Spleen (tissue), 11 donors: ENCODE data around the gene BRD1. TPM values are rescaled to one million over a fixed set of nuclear protein-coding genes. Genes with fewer than 3 reads are reported as not detected.

Experiments used
- DNase-seq: peaks from one replicate; pipeline ENCODE4 v3.0.0-alpha.2; 2020
- H3K27ac ChIP-seq, 8 donors: fragments of 200-600 bp; sonication (generic) in 7 of 8; 1 replicate in 4 of 8; 2 replicates in 4 of 8; pipeline versions ENCODE4 v1.5.0 to v1.8.0; 2016 to 2021; ENCODE audit warnings: inconsistent platforms in 4 of 8, mild to moderate bottlenecking in 4 of 8, moderate library complexity in 1 of 8
- H3K27me3 ChIP-seq, 7 donors: fragments of 200-600 bp; sonication (generic) in 6 of 7; replicated peaks in 1 of 7; 1 replicate in 4 of 7; 2 replicates in 3 of 7; pipeline versions ENCODE4 v1.5.0 to v1.8.0; 2016 to 2021; ENCODE audit warnings: inconsistent platforms in 3 of 7, mild to moderate bottlenecking in 1 of 7
- H3K36me3 ChIP-seq, 6 donors: fragments of 200-600 bp; sonication (generic) in 5 of 6; 1 replicate in 4 of 6; 2 replicates in 2 of 6; pipeline versions ENCODE4 v1.5.0 to v1.8.0; 2016 to 2021; ENCODE audit warnings: inconsistent platforms in 2 of 6
- H3K4me1 ChIP-seq, 6 donors: fragments of 200-600 bp; sonication (generic) in 5 of 6; 1 replicate in 3 of 6; 2 replicates in 3 of 6; pipeline versions ENCODE4 v1.5.0 to v1.8.0; 2016 to 2021; ENCODE audit warnings: inconsistent platforms in 3 of 6
- H3K4me3 ChIP-seq, 8 donors: fragments of 200-600 bp; sonication (generic) in 7 of 8; 1 replicate in 4 of 8; 2 replicates in 4 of 8; pipeline versions ENCODE4 v1.5.0 to v1.8.0; 2016 to 2021; ENCODE audit warnings: inconsistent platforms in 4 of 8, mild to moderate bottlenecking in 4 of 8, moderate library complexity in 2 of 8
- H3K9me3 ChIP-seq, 8 donors: fragments of 200-600 bp; sonication (generic) in 7 of 8; 1 replicate in 4 of 8; 2 replicates in 4 of 8; pipeline versions ENCODE4 v1.5.0 to v1.8.0; 2016 to 2021; ENCODE audit warnings: inconsistent platforms in 4 of 8
- POLR2A ChIP-seq, 3 donors: fragments of 450-650 bp; IDR thresholded peaks; one replicate each; pipeline ENCODE4 v1.5.1; 2017; ENCODE audit warnings: antibody characterized with exemption in 3 of 3, mild to moderate bottlenecking in 1 of 3
- POLR2AphosphoS5 ChIP-seq, 3 donors: sonication (generic); formaldehyde crosslinking; IDR thresholded peaks; one replicate each; pipeline ENCODE4 v1.5.1; 2017; ENCODE audit warnings: antibody characterized with exemption in 3 of 3
- WGBS, 5 donors: extraction: QIAGEN DNeasy Blood & Tissue Kit in 3 of 5; methylation state at CpG; one replicate each; pipeline versions ENCODE4 v1.1.5 to v1.1.7; 2013 to 2018; 5-methylcytosine and 5-hydroxymethylcytosine counted together
- intact Hi-C: fragments of 100-400 bp; cut with DNase I; formaldehyde crosslinking; loops from one replicate; pipeline ENCODE4 v1.15.0; 2023; ENCODE audit warnings: low total_unique reads
- polyA plus RNA-seq, 3 donors: library from polyadenylated mRNA; stranded (reverse); fragments of 200-250 nt; gene quantifications; one replicate each; pipeline ENCODE4 v1.2.1, GENCODE V29; 2013
- total RNA-seq, 7 donors: library from RNA; depleted of rRNA in 3 of 7; stranded (reverse); fragments of >200 nt in 3 of 7; fragmentation: NEBNext Ultra II Directional in 4 of 7; extraction: Animal tissue kit (Norgen Biotek cat#: 25700) in 4 of 7; gene quantifications; one replicate each; pipeline versions ENCODE4 v1.1.0 to v1.2.1, GENCODE V29; 2016 to 2021
- TF ChIP-seq, protein P1 (sequence below), 11 experiments: fragments of 200-600 bp in 7 of 11; fragments of 450-650 bp in 4 of 11; sonication (generic) in 4 of 11; IDR thresholded peaks in 8 of 11; conservative IDR thresholded peaks in 3 of 11; 1 replicate in 7 of 11; 2 replicates in 4 of 11; pipeline versions ENCODE4 v1.4.0 to v1.8.0; 2016 to 2021; ENCODE audit warnings: antibody characterized with exemption in 11 of 11, inconsistent platforms in 4 of 11, mild to moderate bottlenecking in 1 of 11
- donor health status: healthy with polysubstance abuse.
- donor health status: DM: no; HTN: no; CAD: no; lungs with moderate emphysema.
- donor health status: DM: no; HTN: no; CAD: no.
- donor health status: Bipolar disorder and iron deficiency.
- donor health status: healthy.
- donor health status: DM: no; HTN: no; CAD: no.
- donor health status: DM: yes; HTN: yes; CAD: no.

BRD1 gene
- total and polyA plus RNA-seq, 10 donors: 14.2 to 59.6 (median 37.4) TPM

DNA sequence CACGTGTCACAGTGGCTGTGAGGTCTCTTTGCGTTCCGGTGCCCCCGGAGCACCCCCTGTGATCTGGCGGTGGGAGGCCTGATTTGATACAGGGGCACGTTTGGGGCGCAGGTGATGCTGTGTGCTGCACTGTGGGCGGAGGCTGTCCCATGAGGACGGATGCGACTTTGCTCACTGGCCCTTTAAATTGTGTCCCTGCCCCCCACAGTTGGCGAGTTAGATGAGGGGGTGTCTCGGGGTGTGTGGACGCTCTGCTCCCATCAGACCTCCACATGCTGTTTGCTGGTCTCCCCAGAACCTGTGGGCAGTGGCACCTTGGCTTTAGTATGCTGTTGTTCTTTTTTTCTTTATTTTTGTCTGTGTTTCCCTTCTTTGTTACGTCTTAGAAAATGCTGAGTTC is 31.2 kb upstream of the BRD1 start:
- Histone ChIP-seq H3K27me3 (no peaks in the 10 kb centered on the region), H3K4me3 (no peak overlapping the region), H3K4me1 (peaks cover 12 to 81% (median 40%) of the 10 kb centered on the region in 6 donors), H3K9me3 (no peaks in the 10 kb centered on the region), H3K36me3 (no peaks in the 10 kb centered on the region), H3K27ac (no peak overlapping the region)
- intact Hi-C loops: no loop called here
- peak; percentile 63 for DNase-seq
- TF ChIP-seq, protein P1, sequence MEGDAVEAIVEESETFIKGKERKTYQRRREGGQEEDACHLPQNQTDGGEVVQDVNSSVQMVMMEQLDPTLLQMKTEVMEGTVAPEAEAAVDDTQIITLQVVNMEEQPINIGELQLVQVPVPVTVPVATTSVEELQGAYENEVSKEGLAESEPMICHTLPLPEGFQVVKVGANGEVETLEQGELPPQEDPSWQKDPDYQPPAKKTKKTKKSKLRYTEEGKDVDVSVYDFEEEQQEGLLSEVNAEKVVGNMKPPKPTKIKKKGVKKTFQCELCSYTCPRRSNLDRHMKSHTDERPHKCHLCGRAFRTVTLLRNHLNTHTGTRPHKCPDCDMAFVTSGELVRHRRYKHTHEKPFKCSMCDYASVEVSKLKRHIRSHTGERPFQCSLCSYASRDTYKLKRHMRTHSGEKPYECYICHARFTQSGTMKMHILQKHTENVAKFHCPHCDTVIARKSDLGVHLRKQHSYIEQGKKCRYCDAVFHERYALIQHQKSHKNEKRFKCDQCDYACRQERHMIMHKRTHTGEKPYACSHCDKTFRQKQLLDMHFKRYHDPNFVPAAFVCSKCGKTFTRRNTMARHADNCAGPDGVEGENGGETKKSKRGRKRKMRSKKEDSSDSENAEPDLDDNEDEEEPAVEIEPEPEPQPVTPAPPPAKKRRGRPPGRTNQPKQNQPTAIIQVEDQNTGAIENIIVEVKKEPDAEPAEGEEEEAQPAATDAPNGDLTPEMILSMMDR (IDR thresholded peaks at IDR 0.05 in 8 of 11, conservative IDR thresholded peaks at IDR 0.05 in 3 of 11): no peak
- TF ChIP-seq POLR2A (IDR thresholded peaks at IDR 0.05) (no peak), POLR2AphosphoS5 (IDR thresholded peaks at IDR 0.05) (no peak)
- whole genome bisulfite sequencing, 5 donors: 79 to 93% (median 89%) methylated on average over 13 to 14 of the region's 14 CpGs

DNA sequence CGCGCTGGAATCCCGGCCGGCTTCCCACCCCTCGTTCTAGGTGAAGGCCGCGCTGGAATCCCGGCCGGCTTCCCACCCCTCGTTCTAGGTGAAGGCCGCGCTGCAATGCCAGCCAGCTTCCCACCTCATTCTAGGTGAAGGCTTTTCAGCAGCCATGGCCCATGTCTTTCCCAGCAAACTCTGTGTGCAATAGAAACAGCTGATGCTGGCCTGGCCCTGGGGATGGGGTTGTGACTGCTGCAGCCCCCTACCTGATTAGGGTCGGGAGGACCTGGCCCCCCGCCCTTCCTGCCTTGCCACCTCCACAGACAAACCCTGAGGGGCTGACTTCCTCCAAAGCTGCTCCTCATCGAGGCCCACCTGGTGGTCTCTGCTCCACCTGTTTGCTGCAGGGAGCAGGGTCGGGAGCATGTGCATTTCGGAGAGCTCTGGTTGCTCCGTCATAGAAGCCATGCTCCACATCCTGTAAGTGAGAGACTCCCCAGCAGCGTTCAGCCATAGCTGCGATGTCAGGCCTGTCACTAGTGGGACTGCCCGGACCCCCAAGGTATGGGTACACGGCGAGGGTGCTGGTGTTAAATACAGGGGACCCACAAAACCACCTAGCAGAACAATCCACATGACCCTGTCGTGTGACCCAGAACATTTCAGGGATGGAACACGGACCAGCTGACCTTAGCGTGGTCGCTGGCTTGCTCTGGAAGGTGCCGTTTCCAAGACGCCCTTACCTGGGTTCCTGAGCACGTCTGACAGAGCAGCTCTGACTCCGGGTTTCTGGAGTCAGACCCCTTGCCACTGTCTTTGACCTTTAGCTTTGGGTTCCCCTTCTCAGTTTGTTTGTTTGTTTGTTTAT is 29.3 kb upstream of the BRD1 start:
- TF ChIP-seq, protein P1 (IDR thresholded peaks at IDR 0.05 in 8 of 11, conservative IDR thresholded peaks at IDR 0.05 in 3 of 11): no peak
- peak in 1 of 3 donors; percentile 14 for TF ChIP-seq POLR2AphosphoS5 (IDR thresholded peaks at IDR 0.05)
- 76 to 90% (median 84%) methylated on average over 22 to 31 of the region's 31 CpGs for WGBS, 5 donors
- peak; percentile 77 for DNase-seq
- intact Hi-C loops: no loop called here
- no peaks in the 10 kb centered on the region for H3K36me3 ChIP-seq
- no peaks in the 10 kb centered on the region for H3K9me3 ChIP-seq
- peaks cover 15 to 79% (median 43%) of the 10 kb centered on the region in 6 donors for H3K4me1 ChIP-seq
- peak overlapping the region in 4 of 8 donors; percentile 14 to 96 (median 41) for H3K27ac ChIP-seq
- no peaks in the 10 kb centered on the region for H3K27me3 ChIP-seq
- H3K4me3 ChIP-seq: no peak overlapping the region

DNA sequence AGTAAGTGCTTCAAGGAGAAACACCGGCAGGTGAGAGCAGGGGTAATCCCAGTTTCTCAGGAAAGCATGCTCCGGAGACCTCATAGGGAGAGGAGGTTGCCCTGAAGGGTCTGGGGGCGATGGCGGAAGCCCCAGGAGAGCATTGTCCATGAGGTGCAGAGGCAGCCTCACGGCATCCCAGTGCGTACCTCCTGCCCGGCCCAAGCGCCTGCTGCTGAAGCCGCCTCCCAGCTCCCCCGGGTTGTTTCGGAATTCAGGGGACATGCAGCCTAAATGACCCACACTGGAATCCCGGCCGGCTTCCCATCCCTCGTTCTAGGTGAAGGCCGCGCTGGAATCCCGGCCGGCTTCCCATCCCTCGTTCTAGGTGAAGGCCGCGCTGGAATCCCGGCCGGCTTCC is 28.7 kb upstream of the BRD1 start:
- H3K4me1 ChIP-seq: peaks cover 15 to 78% (median 39%) of the 10 kb centered on the region in 6 donors
- TF ChIP-seq POLR2AphosphoS5 (IDR thresholded peaks at IDR 0.05) (peak in 1 of 3 donors; percentile 12), POLR2A (IDR thresholded peaks at IDR 0.05) (no peak)
- peak overlapping the region in 1 of 8 donors; percentile 76 for H3K4me3 ChIP-seq
- 67 to 95% (median 81%) methylated on average over 4 to 19 of the region's 23 CpGs for WGBS, 5 donors
- no peaks in the 10 kb centered on the region for H3K9me3 ChIP-seq
- H3K27ac ChIP-seq: peak overlapping the region in 5 of 8 donors; percentile 36 to 96 (median 78)
- intact Hi-C loops: no loop called here
- no peaks in the 10 kb centered on the region for H3K27me3 ChIP-seq
- no peak for DNase-seq
- H3K36me3 ChIP-seq: no peaks in the 10 kb centered on the region

GRCh38 chr22:49855251-49855911 is 27.7 kb upstream of the BRD1 start:
- Histone ChIP-seq H3K27ac (peak overlapping the region in 6 of 8 donors; percentile 32 to 96 (median 72)), H3K9me3 (no peaks in the 10 kb centered on the region), H3K27me3 (peaks cover 0 to 4% (median 2%) of the 10 kb centered on the region in 7 donors), H3K4me1 (peaks cover 15 to 75% (median 39%) of the 10 kb centered on the region in 6 donors), H3K4me3 (peak overlapping the region in 5 of 8 donors; percentile 54 to 76 (median 58)), H3K36me3 (no peaks in the 10 kb centered on the region)
- DNase-seq: peak; percentile 51
- WGBS, 5 donors: 33 to 47% (median 35%) methylated on average over 9 of the region's 9 CpGs
- TF ChIP-seq, protein P1 (IDR thresholded peaks at IDR 0.05 in 8 of 11, conservative IDR thresholded peaks at IDR 0.05 in 3 of 11): no peak
- TF ChIP-seq POLR2AphosphoS5 (IDR thresholded peaks at IDR 0.05) (no peak), POLR2A (IDR thresholded peaks at IDR 0.05) (no peak)
- intact Hi-C loops: no loop called here
